ENCODE results near the gene SEMA5A. TPM values are rescaled to one million over a fixed set of nuclear protein-coding genes. Genes with fewer than 3 reads are reported as not detected.

The SEMA5A gene
- polyA plus RNA-seq, 1 of the 3 experiments (the other 2 are of a cell fraction), result 0.58 TPM

GRCh38 chr5:9392625-9393024, 153.2 kb downstream of the SEMA5A start:
- H3K4me2 ChIP-seq, result no peak overlapping the region
- no peaks in the 10 kb centered on the region for H3K9me2 ChIP-seq
- no peak overlapping the region for H3K4me3 ChIP-seq (ENCODE audit: low read depth in 2 of 2, low read length in 1 of 2)
- CTCF ChIA-PET, result no interaction called here
- H3K4me1 ChIP-seq (ENCODE audit: control insufficient read depth in 1 of 2, insufficient read depth in 2 of 2, low read depth in 1 of 2, low read length in 1 of 2), result peaks cover 0 to 7% of the 10 kb centered on the region in 2 experiments; a peak in 2 of 4 replicates
- H3K36me3 ChIP-seq (replicated peaks in 1 of 2; ENCODE audit: control insufficient read depth in 1 of 2, insufficient read depth in 2 of 2, low read length in 1 of 2), result no peaks in the 10 kb centered on the region
- no peak overlapping the region for H3K27ac ChIP-seq (ENCODE audit: low read depth in 2 of 2, low read length in 1 of 2)
- TF ChIP-seq RXRA (IDR thresholded peaks at IDR 0.05; ENCODE audit: borderline replicate concordance, low read depth) (no peak), USF1 (IDR thresholded peaks at IDR 0.05; ENCODE audit: borderline replicate concordance, low read depth) (no peak), MXI1 (IDR thresholded peaks at IDR 0.05; ENCODE audit: low read depth, low read length) (no peak), SIN3A (IDR thresholded peaks at IDR 0.05; ENCODE audit: borderline replicate concordance, low read depth, low read length) (no peak), ZBTB33 (IDR thresholded peaks at IDR 0.05; ENCODE audit: borderline replicate concordance, low read depth) (no peak), SMC3 (IDR thresholded peaks at IDR 0.05; ENCODE audit: low read depth, low read length) (no peak)
- 79% methylated on average over 1 of the region's 1 CpG for WGBS (ENCODE audit: low lambda C conversion rate)
- no peak for DNase-seq
- POLR2A ChIA-PET, result no interaction called here
- no peaks in the 10 kb centered on the region for H3F3A ChIP-seq (replicated peaks; ENCODE audit: insufficient read depth)
- no peak overlapping the region for H2AFZ ChIP-seq (ENCODE audit: low read depth)
- no peaks in the 10 kb centered on the region for H3K27me3 ChIP-seq (ENCODE audit: insufficient read depth)
- H3K9me3 ChIP-seq, result no peaks in the 10 kb centered on the region
- H4K20me1 ChIP-seq (ENCODE audit: insufficient read depth), result no peaks in the 10 kb centered on the region
- H3K79me2 ChIP-seq (ENCODE audit: insufficient read depth), result no peaks in the 10 kb centered on the region
- no peak overlapping the region for H3K9ac ChIP-seq

- no peaks in the 10 kb centered on the region for H3F3A ChIP-seq (replicated peaks; ENCODE audit: insufficient read depth)
- H3K9me2 ChIP-seq, result no peaks in the 10 kb centered on the region
- no peak overlapping the region for H3K4me3 ChIP-seq (ENCODE audit: low read depth in 2 of 2, low read length in 1 of 2)
- no peaks in the 10 kb centered on the region for H3K79me2 ChIP-seq (ENCODE audit: insufficient read depth)
- DNase-seq, result no peak
- no peaks in the 10 kb centered on the region for H3K9me3 ChIP-seq
- H3K27me3 ChIP-seq (ENCODE audit: insufficient read depth), result no peaks in the 10 kb centered on the region
- 84% methylated on average over 4 of the region's 4 CpGs for WGBS (ENCODE audit: low lambda C conversion rate)
- no peak overlapping the region for H3K9ac ChIP-seq
- no peaks in the 10 kb centered on the region for H4K20me1 ChIP-seq (ENCODE audit: insufficient read depth)
- H3K4me2 ChIP-seq, result no peak overlapping the region
- no peak overlapping the region for H3K27ac ChIP-seq (ENCODE audit: low read depth in 2 of 2, low read length in 1 of 2)
- TF ChIP-seq PBX3 (IDR thresholded peaks at IDR 0.05) (no peak), FOXJ3 (CRISPR knock-in tag; IDR thresholded peaks at IDR 0.05) (no peak), NFIC (IDR thresholded peaks at IDR 0.05; ENCODE audit: borderline replicate concordance) (no peak), GABPA (IDR thresholded peaks at IDR 0.05; ENCODE audit: low read depth) (no peak), USF2 (IDR thresholded peaks at IDR 0.05; ENCODE audit: borderline replicate concordance, low read depth, low read length) (no peak), TAF1 (IDR thresholded peaks at IDR 0.05; ENCODE audit: borderline replicate concordance, low read depth, low read length) (no peak), FOXM1 (IDR thresholded peaks at IDR 0.05; ENCODE audit: low read depth) (no peak), REST (IDR thresholded peaks at IDR 0.05; ENCODE audit: low read depth, low read length) (no peak), USF1 (IDR thresholded peaks at IDR 0.05; ENCODE audit: borderline replicate concordance, low read depth) (no peak), SMC3 (IDR thresholded peaks at IDR 0.05; ENCODE audit: low read depth, low read length) (no peak), TCF12 (IDR thresholded peaks at IDR 0.05) (no peak)
- POLR2A ChIA-PET, result interaction anchor here (0.5 kb wide), 1 partner anchor 27 kb away, joined by 4 read pairs; no protein-coding TSS in a partner anchor
- peaks cover 0 to 7% of the 10 kb centered on the region in 2 experiments; a peak in 2 of 4 replicates for H3K4me1 ChIP-seq (ENCODE audit: control insufficient read depth in 1 of 2, insufficient read depth in 2 of 2, low read depth in 1 of 2, low read length in 1 of 2)
- no peaks in the 10 kb centered on the region for H3K36me3 ChIP-seq (replicated peaks in 1 of 2; ENCODE audit: control insufficient read depth in 1 of 2, insufficient read depth in 2 of 2, low read length in 1 of 2)
- no peak overlapping the region for H2AFZ ChIP-seq (ENCODE audit: low read depth)
- CTCF ChIA-PET, result interaction anchor here (1.2 to 1.3 kb wide), 2 partner anchors 10 to 11 kb away, joined by 4 to 5 read pairs; no protein-coding TSS in a partner anchor
Measured at GRCh38 chr5:9391080-9391479, 154.8 kb downstream of the SEMA5A start.
